Ascending aorta (tissue), 2 donors: ENCODE measurements around the gene LEF1. TPM values are rescaled to one million over a fixed set of nuclear protein-coding genes. Genes with fewer than 3 reads are reported as not detected.

Experiments used
- DNase-seq, 2 donors: peaks; one replicate each; pipeline ENCODE4 v3.0.0-alpha.2; 2019; ENCODE audit warnings: low spot score in 2 of 2
- H3K27ac ChIP-seq, 2 donors: fragments of 200-600 bp; sonication (generic); one replicate each; pipeline ENCODE4 v1.5.1; 2016 to 2017; ENCODE audit warnings: mild to moderate bottlenecking in 1 of 2
- H3K27me3 ChIP-seq: fragments of 200-600 bp; sonication (generic); one replicate; pipeline ENCODE4 v1.5.1; 2017
- H3K36me3 ChIP-seq, 2 donors: fragments of 200-600 bp; sonication (generic); one replicate each; pipeline ENCODE4 v1.5.1; 2016
- H3K4me1 ChIP-seq, 2 donors: fragments of 200-600 bp; sonication (generic); one replicate each; pipeline ENCODE4 v1.5.1; 2016 to 2017; ENCODE audit warnings: mild to moderate bottlenecking in 1 of 2
- H3K4me3 ChIP-seq, 2 donors: fragments of 200-600 bp; sonication (generic); one replicate each; pipeline ENCODE4 v1.5.1; 2016 to 2017; ENCODE audit warnings: mild to moderate bottlenecking in 1 of 2
- H3K9me3 ChIP-seq, 2 donors: fragments of 200-600 bp; sonication (generic); one replicate each; pipeline ENCODE4 v1.5.1; 2016
- intact Hi-C: fragments of 100-400 bp; cut with DNase I; formaldehyde crosslinking; loops from one replicate; pipeline ENCODE4 v1.15.1; 2023
- total RNA-seq: library from RNA; depleted of rRNA; stranded (reverse); fragments of >200 nt; gene quantifications from one replicate; pipeline ENCODE4 v1.1.0, GENCODE V29; 2016
- TF ChIP-seq, protein P1 (sequence below), 3 experiments: fragments of 200-600 bp in 2 of 3; fragments of 450-650 bp in 1 of 3; sonication (generic) in 2 of 3; IDR thresholded peaks; one replicate each; pipeline ENCODE4 v1.5.1; 2016 to 2019; ENCODE audit warnings: antibody characterized with exemption in 3 of 3, mild to moderate bottlenecking in 1 of 3, moderate library complexity in 1 of 3

Gene LEF1
- total RNA-seq, 1 donor from 2014 or later = not detected

DNA sequence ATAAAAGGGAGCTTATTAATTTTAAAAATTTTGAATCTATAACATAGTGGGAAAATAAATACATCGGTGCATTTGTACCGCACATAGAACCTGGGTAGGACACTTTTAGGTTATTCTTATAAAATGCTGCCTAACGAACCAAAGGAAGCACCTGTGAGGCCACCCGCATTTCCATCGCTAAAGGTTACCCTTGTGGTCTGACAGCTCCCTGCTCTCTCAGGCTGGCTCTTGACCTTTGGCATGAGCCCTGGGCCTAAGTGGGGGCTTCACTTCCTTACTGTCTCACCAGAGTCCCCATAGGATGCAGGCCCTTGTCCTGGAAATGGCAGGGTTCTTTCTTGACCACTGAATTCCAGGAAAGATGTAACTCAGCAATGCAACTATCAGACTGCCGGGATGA is 133.0 kb downstream of the LEF1 start:
- TF ChIP-seq, protein P1, sequence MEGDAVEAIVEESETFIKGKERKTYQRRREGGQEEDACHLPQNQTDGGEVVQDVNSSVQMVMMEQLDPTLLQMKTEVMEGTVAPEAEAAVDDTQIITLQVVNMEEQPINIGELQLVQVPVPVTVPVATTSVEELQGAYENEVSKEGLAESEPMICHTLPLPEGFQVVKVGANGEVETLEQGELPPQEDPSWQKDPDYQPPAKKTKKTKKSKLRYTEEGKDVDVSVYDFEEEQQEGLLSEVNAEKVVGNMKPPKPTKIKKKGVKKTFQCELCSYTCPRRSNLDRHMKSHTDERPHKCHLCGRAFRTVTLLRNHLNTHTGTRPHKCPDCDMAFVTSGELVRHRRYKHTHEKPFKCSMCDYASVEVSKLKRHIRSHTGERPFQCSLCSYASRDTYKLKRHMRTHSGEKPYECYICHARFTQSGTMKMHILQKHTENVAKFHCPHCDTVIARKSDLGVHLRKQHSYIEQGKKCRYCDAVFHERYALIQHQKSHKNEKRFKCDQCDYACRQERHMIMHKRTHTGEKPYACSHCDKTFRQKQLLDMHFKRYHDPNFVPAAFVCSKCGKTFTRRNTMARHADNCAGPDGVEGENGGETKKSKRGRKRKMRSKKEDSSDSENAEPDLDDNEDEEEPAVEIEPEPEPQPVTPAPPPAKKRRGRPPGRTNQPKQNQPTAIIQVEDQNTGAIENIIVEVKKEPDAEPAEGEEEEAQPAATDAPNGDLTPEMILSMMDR (IDR thresholded peaks at IDR 0.05) = no peak
- H3K9me3 ChIP-seq = no peaks in the 10 kb centered on the region
- no peak overlapping the region for H3K27ac ChIP-seq
- peaks cover 39 to 56% of the 10 kb centered on the region in 2 donors for H3K36me3 ChIP-seq
- H3K27me3 ChIP-seq = no peaks in the 10 kb centered on the region
- no peaks in the 10 kb centered on the region for H3K4me1 ChIP-seq
- intact Hi-C loops = no loop called here
- no peak for DNase-seq
- H3K4me3 ChIP-seq = no peak overlapping the region

DNA sequence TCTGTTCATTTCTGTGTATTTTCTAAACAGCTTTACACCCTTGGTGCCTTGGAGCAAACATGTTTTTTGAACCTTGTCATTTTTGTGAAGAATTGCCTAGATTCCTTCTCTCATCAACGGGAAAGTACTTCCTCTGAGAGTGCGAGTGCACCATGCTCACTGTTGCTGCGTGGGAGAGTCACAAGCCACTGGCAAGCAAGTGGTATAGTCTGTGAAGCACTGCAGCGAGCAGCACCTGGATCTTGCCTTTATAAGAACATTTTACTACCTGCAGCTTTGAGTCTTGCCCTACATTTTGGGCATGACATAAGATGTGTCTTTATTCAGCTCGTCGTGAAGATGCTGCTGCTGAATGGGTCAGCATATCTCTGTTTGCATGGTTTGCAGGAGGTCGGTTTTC is 134.2 kb downstream of the LEF1 start:
- Histone ChIP-seq H3K27ac (no peak overlapping the region), H3K36me3 (peaks cover 50 to 67% of the 10 kb centered on the region in 2 donors)
- TF ChIP-seq, protein P1 (IDR thresholded peaks at IDR 0.05) = no peak

DNA sequence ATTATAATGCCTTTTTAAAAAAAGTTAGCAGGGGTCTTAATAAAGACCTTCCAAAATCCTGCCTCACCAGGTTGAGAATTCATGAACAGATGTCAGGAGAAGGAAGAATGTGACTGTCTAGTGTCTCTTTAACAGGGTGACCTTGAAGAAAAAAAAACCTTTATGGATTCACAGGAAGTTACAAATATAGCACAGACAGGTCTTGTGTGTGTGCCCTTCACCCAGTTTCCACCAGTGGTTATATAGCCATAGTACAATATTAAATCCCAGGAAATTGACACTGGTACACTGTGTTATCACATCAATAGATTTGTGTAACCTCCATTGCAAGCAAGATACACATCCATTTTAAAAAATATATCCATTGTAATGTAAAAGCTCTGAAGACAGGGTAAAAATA is 135.4 kb downstream of the LEF1 start:
- H3K4me1 ChIP-seq = no peaks in the 10 kb centered on the region
- H3K27me3 ChIP-seq = no peaks in the 10 kb centered on the region
- no peaks in the 10 kb centered on the region for H3K9me3 ChIP-seq
- intact Hi-C loops = no loop called here
- no peak overlapping the region for H3K27ac ChIP-seq
- no peak overlapping the region for H3K4me3 ChIP-seq
- no peak for DNase-seq
- TF ChIP-seq, protein P1 (IDR thresholded peaks at IDR 0.05) = no peak
- H3K36me3 ChIP-seq = peaks cover 58 to 79% of the 10 kb centered on the region in 2 donors

More for the DNA sequence above, 134.2 kb downstream of the LEF1 start:
- Histone ChIP-seq H3K9me3 (no peaks in the 10 kb centered on the region), H3K4me3 (no peak overlapping the region), H3K27me3 (no peaks in the 10 kb centered on the region), H3K4me1 (no peaks in the 10 kb centered on the region)
- DNase-seq = no peak
- intact Hi-C loops = no loop called here

DNA sequence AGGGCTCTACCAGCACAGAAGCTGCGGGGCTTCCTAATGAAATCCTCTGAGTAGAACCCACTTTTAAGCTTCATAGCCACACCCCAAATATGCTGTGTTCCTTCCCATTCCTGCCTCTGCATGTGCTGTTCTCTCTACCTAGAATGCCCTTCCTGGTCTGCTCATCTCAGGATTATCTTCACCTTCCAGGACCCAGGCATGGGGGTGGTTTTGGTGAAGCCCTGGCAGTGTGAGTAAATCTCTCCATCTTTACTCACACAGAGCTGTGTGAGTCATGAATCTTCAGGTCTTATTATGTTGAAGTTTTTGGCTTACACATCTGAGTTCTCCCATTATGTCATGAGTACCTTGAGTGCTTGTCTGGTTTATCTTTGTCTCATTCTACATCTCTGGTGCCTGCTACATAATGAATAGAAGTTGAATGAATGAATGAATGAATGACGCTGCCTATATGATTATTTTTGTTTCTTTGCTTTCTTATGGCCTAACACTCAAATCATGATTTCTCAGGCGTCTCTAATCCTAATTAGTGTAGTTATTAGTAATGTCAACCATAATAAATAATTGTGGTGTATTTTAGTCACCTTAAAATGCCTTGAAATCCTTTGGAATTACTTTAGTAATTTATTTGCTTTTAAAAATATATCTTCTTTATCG is 137.2 kb downstream of the LEF1 start:
- intact Hi-C loops = no loop called here
- Histone ChIP-seq H3K4me1 (no peaks in the 10 kb centered on the region), H3K9me3 (no peaks in the 10 kb centered on the region), H3K4me3 (no peak overlapping the region), H3K27me3 (no peaks in the 10 kb centered on the region), H3K27ac (no peak overlapping the region), H3K36me3 (peaks cover 69 to 95% of the 10 kb centered on the region in 2 donors)
- TF ChIP-seq, protein P1 (IDR thresholded peaks at IDR 0.05) = no peak
- no peak for DNase-seq

DNA sequence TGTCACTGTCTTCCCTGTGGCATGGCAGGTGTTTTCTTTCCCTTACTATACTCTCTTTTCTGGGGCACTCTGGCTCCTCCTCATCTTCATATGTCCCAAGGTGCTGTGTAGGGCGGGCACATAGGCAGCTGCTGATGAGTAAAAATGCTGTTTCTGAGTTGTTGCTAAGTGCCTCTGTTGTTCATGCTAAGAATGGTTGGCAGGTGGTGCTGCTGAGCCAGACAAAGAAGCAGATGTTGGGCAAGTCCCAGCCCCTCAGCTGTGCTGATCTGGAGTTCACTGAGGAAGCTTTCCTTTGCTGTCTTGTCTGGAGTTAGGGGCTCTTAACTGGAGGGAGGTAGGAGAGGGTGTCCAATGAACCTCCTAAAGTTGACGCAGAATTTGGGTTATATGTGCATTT is 138.4 kb downstream of the LEF1 start:
- no peak for DNase-seq
- Histone ChIP-seq H3K36me3 (peaks cover 75 to 94% of the 10 kb centered on the region in 2 donors), H3K4me3 (no peak overlapping the region), H3K27me3 (no peaks in the 10 kb centered on the region), H3K9me3 (no peaks in the 10 kb centered on the region), H3K4me1 (no peaks in the 10 kb centered on the region), H3K27ac (no peak overlapping the region)
- intact Hi-C loops = no loop called here
- TF ChIP-seq, protein P1 (IDR thresholded peaks at IDR 0.05) = no peak
